Mucosa of gallbladder (tissue), 1 donor: Measurements from ENCODE around the gene SDS. TPM values are rescaled to one million over a fixed set of nuclear protein-coding genes. Genes with fewer than 3 reads are reported as not detected.

Experiments
- DNase-seq: peaks from one replicate; pipeline ENCODE4 v3.0.0-alpha.2; 2020; ENCODE audit warnings: low spot score
- total RNA-seq: library from RNA; stranded (reverse); gene quantifications from one replicate; pipeline ENCODE4 v1.2.1, GENCODE V29; 2021
- donor health status: DM: no; HTN: no; CAD: no.

The SDS gene, protein sequence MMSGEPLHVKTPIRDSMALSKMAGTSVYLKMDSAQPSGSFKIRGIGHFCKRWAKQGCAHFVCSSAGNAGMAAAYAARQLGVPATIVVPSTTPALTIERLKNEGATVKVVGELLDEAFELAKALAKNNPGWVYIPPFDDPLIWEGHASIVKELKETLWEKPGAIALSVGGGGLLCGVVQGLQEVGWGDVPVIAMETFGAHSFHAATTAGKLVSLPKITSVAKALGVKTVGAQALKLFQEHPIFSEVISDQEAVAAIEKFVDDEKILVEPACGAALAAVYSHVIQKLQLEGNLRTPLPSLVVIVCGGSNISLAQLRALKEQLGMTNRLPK
- total RNA-seq = 1.6 TPM

DNA sequence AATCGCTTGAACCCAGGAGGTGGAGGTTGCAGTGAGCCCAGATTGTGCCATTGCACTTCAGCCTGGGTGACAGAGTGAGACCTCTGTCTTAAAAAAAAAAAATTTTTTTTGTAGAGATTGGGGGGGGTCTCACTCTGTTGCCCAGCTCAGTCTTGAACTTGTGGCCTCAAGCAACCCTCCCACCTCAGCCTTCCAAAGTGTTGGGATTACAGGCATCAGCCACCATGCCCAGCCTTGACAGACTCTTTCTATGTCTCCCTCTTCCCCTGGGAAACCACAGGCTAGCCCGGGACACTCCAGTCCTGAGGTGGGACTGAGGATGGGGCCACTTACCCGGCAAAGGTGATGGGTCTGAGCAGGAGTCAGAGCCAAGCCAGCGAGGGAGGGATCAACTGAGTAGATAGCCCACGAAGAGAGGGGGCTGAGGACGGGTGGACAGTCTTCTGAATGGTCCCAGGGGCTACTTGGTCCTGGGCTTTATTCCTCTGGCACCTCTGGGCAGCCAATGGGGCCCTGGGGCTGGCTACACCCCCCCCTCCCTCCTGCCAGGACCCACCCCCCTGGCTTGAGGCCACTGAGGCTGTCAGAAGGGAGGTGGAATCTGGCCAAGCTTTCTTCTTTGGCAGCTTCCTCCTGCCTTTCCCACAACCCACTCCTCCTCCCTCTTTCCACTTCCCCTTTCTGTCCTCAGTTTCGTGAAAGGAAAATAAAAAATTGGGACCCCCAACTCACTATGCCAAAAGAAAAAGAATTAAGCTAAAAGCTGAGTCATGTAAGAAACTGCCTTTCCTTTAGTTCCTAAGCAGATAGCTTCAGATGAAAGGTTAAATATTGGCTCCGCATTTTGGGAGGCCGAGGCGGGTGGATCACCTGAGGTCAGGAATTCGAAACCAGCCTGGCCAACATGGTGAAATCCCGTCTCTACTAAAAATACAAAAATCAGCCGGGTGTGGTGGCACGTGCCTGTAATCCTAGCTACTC, at the start of gene SDS:
Gene SDS, minus strand, starts transcription at position 453 of the 981 bp plus-strand sequence. CDS start 4,179 bp downstream, outside the sequence.
- peak; percentile 51 for DNase-seq

DNA sequence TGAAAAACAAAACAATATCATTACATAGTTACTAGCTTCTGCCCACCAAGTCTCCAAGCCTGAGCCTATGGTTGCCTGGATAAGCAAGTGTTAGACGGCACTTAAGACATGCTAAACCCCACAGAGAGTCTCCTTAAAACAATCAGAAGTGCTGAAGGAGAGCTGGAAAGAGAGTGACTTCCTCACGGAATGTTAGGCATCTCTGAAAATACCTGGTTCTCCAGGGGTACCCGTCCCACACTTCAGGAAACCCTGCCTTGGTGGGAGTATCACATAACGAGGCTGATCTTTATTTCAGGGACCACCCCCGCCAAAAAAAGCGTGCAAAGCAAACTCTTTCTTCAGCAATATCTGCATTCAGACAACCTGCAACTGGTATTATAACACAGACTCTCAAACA, 49.6 kb upstream of the SDS start:
- DNase-seq = no peak

DNA sequence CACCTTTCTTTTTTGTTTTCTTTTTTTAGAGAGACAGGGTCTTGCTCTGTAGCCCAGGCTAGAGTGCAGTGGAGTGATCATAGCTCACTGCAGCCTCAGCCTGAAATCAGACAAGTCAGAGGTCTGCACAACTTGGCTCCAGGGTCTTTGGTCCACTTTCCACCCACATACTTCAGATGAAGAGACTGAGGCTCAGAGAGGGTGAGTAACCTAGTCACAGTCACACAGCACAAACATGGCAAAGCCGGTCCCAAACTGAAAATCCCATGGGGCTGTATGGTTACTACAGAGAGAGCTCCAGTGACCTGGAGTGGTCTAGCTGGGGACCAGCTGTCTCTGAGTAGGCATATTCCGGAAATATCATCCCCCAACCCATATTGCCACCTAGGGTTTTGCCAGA, 48.8 kb upstream of the SDS start:
- DNase-seq = no peak

DNA sequence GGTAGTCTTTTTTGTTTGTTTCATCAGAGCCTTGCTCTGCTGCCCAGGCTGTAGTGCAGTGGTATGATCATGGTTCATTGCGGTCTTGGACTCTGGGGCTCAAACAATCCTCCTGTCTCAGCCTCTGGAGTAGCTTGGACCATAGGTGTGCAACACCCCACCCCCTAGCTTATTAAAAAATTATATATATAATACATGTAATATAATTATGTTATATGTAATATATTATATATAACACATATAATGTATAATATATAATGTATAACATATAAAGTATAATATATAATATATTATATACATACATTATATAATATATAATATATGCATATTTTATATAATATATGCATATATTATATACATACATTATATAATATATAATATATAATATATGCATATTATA, 46.2 kb upstream of the SDS start:
- DNase-seq = no peak

DNA sequence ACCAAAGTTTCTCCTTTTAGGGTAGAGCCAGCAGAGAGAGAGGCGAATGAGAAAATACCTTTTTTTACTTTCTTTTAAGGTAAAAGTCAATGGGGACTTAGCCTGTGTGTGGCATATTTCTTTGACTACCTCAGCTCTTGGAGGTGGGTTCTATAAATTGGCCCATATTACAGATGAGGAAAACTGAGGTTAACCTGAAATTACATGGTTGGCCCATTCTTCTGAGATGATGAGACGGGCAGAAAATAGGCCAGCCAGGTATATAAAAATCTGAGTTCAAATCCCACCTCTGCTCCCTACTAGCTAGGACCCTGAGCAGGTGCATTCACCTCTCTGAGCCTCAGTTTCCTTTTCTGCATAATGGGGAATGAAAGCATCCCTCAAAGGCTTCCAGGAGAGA, 45.6 kb upstream of the SDS start:
- no peak for DNase-seq

DNA sequence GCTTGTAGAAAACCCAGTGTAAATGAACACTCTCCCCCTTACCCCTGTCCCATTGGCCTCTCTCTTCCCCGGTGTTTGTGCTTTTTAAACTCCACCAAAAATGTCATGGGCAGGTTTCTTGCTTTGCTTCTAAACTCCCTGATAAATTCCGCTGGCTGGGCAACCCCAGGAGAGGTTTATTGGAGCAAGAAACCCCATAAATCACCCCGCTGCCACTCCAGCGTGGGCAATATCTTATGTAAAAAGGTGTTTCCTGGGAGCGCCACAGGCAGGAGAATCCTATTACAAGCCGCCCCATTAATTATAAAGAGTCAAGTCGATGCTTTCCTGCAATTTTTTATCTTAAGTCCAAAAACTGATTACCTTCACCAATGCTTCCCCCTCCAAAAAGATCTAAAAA, 45.2 kb upstream of the SDS start:
- DNase-seq = no peak

DNA sequence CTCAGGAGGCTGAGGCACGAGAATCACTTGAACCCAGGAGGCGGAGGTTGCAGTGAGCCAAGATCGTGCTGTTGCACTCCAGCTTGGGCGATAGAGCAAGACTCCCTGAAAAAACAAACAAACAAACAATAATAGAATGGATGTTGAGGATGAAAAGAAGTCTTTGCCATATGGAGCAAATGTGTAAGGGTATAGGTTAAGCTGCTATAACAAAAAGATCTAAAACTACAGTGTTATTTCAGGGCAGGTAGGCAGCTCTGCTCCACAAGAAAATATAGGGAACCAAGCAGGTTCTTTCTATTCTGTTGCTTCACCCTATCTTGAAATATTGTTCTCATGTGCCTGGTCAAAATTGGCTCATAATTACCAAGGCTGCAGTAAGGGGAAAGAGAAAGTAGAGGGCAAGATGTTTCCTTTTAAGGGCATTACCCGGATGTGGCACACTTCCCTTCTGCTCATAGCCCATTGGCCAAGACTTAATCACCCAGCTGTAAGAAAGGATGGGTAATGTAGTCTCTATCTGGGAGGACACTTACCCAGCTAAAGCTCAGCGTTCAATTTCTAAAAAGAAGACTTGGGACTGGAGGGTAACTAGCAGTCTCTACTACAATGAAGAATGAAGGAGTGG, 42.0 kb upstream of the SDS start:
- DNase-seq = no peak

DNA sequence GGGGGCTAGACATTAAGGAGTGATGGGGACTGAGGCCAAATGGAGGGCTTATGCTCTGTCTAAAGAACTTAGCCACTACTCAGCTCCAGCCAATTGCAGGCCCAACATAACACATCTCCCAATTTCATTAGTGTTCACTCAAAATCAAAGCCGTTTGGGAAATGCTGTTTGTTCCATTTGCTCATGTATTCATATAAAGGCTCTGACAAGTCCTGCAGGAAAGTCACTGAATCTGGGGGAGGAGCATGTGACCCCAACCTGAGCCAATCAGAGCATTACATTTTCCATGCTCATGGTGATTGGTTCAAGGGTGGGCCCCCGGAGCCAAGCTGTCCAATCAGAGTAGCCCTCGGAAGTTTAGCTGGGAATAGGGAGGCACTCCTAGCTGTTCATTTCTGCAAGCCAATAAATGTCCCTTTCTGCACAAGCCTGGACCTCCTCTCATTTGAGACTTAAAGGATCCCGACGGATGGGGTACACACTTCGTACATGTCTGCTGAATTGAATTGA, 39.4 kb upstream of the SDS start:
- no peak for DNase-seq

DNA sequence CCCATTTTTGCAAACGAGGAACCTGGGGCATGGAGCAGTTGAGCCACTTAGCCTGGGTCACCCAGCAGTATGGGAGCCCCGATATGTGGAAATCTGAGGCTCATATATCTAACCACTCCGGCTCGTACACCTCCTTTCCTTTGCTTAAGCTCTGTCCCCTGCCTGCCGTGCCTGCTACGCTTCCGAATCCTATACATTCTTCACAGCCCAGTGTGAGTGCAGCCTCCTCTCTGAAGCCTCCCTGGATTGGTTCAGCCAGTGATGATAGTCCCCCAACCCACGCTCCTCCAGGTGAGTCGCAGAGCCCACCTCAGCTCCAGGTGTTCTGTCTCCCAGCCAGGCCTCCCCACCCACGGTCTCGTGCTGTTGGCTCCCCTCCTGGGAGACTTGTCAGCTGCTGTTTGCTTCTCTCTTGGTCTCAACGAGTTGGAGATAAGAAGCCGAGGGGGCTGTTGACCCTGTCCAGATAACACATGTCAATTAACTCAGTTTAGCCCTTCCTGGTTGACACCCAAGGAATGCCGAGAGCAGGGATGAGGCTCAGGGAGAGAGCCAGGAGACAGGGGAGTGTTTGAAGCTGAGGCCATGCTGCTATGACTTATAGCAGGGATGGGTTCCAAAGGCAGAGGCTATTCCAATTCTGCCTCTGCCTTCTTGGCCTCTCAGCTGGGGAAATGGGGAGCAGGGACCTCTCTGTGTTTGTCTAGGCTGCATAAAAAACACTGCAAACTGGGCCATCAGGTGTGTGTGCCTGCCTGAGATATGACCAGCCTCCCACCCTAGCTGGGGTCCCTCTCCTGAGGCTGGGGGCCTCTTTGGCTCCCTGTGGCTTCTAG, 37.5 kb upstream of the SDS start:
- DNase-seq = no peak

DNA sequence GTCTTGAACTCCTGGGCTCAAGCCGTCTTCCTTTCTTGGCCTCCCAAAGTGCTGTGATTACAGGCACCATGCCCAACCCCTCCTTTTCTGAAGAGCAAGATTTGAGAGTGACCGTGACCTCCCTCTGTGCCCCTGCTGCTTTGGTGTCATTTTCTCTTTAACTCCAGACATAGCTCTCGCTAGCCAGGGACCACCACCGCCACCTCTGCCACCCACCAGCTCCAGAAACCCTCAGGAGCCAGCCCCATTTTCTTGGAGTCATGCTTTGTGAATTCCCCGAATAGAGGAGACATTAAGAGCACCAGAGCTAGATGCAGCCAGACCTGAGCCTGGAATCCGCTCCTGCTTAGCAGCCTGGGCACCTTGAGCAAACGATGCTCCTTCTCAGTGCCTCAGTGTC, 36.6 kb upstream of the SDS start:
- no peak for DNase-seq

DNA sequence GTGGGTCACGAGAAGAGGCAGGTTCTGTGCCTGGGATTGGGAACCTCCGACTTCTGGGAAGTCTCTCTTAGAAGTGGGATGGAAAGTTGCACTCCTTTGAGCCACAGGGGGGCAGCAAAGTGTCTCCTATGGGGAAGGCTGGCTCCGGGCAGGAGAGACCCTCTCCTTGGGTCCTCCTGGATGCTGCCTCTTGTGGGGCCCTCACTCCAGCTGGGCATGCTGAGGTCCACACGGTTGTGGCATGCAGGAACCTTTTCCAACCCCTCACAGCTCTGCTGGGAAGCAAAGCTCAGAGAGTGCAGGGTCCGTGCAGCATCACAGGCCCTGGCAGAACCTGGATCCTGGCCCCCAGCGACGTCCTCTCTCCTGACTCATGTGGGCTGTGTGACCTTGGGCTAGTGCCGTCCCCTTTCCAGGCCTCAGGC, 35.9 kb upstream of the SDS start:
- no peak for DNase-seq

DNA sequence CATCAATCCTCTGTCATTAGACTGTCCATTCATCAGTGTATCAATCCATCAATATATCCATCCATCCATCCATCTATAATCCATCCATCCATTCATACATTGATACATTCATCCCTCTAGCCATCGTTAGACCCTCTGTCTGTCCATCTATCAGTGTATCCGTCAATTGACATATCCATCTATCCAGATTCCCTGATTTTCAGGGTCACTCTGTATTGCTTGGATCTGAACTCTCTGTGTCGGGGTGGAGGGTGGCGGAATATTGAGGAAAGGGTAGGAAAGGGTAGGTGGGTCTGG, 35.6 kb upstream of the SDS start:
- DNase-seq = no peak

DNA sequence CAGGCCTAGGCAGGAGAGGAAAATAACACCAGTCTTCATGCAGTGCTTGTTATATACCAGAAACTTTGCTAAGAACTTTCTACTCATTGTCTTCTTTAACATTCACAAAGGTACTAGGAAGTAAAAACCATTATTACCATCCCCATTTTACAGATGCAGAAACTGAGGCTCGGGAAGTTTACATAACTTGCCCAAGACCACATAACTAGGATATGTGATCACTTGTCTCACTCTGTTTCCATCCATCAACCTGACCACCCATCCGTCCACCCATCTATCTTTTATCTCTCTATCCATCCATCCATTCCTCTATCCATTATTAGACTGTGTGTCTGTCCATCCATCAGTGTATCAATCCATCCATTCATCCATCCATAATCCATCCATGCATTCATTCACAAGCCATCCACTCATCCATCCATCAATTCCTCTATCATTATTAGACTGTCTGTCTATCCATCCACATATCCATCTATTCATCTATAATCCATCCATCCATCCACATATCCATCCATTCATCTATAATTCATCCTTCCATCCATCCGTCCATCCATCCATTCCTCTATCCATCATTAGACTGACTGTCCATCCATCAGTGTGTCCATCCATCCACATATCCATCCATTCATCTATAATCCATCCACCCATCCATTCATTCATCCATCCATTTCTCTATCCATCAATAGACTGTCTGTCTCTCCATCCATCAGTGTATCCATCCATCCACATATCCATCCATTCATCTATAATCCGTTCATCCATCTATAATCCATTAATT, 35.0 kb upstream of the SDS start:
- DNase-seq = no peak

DNA sequence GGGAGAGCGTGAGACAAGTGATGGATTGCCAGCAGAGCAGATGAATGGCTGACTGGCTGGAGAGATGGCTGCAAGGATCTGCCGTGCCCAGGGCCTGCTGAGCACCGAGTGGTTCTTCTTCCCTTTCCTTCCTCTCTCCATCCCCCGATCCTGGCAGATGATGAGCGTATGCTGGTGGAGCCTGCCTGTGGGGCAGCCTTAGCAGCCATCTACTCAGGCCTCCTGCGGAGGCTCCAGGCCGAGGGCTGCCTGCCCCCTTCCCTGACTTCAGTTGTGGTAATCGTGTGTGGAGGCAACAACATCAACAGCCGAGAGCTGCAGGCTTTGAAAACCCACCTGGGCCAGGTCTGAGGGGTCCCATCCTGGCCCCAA, 34.0 kb upstream of the SDS start:
- DNase-seq = no peak

DNA sequence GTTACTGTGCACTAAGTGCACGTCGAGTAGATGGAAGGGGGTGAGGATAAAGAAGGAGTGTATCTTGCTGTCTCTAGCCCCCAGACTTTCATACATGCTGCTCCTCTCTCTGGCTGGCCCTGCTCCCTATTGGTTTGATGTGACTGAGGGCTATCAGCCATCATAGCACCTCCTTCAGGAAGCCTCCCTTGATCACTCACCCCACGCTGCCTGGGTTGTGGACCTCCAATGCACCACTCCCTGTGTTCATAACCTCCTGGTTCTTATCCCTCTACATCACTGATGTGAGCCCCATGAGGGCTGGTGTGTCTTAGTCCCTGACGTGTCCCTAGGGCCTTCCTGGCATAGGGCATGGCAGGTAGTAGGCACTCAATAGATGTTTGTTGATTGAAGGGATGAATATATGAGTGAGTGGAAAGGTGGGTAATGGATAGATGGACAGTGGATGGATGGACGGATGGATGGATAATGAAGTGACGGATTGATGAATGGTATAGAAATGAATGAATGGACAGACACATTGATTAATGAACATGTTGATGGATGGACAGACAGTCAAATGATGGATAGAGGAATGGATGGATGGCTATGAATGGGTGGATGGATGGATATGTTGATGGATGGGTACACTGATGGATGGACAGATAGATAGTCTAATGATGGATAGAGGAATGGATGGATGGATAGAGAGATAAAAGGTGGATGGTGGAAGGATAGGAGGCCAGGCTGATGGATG, 33.5 kb upstream of the SDS start:
- DNase-seq = no peak

DNA sequence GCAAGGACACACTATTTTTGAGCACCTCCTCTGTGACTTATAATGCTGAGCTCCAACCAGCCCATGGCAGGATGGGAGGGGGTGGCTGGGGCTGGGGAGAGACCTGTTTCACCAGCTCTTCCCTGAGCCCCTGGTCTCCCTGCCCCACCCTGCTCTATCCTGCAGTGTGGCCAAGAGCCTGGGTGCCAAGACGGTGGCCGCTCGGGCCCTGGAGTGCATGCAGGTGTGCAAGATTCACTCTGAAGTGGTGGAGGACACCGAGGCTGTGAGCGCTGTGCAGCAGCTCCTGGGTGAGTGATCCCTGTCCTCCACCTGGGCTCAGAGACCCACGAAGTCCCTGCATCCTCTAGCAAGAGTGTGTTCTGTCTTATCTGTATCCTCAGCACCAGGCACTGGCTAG, 32.9 kb upstream of the SDS start:
- no peak for DNase-seq

DNA sequence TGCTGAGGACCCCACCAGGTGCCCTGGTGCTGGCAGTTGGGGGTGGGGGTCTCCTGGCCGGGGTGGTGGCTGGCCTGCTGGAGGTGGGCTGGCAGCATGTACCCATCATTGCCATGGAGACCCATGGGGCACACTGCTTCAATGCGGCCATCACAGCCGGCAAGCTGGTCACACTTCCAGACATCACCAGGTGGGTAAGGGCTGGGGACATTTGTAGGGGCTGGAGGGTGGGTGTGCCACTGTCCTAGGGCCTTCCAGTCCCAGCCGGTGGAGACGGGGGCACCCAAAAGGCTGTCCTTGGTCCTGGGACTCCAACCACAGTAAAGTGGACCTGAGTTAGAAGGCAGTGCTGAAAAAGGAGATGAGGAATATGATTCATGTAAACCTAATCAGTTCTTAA, 31.7 kb upstream of the SDS start:
- no peak for DNase-seq

DNA sequence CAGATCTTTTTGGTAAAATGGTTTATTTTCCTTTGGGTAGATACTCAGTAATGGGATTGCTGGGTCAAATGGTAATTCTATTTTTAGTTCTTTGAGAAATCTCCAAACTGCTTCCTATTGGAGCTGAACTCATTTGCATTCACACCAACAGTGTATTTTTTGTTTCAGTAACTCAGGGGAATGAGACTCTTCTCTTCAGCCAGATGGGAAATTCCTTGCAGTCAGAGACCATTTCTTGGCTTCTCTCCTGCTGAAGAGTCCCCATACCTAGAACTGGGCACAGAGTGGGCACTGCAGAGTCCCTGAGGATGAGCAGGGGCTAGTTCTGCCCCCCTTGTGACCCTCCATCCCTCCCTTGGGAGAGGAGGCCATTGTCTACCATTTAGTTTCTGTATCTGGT, 29.3 kb upstream of the SDS start:
- DNase-seq = no peak

DNA sequence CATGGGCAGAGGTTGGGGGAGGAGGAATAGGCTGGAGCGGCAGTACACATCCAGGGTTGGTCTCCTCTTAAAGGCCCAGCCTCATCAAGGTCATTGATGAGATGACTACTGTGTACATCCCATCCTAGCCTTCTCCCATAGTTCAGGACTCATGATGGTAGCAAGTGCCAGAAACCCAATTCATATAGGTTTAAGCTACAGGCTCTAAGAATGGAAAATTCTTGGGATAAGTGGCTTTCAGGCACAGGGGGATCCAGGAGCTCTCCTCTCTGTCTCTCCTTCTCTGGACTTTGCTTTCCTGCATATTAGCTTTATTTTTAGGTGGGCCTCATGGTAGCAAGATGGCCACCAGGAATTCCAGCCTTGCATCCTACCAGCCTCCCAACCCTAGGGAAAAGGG, 24.8 kb upstream of the SDS start:
- no peak for DNase-seq

DNA sequence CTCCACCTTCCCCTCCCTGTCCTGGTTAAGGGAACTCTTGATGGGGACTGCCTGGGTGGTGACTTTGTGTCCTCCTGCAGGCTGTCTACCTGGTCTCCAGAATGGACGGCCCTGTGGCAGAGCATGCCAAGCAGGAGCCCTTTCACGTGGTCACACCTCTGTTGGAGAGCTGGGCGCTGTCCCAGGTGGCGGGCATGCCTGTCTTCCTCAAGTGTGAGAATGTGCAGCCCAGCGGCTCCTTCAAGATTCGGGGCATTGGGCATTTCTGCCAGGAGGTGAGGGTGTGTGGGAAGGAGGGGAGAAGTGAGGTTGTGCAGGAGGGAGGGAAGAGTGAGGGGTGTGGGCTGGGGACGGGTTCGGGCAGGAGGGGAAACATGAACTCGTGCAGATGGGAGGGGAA, 24.2 kb upstream of the SDS start:
- DNase-seq = no peak
